Medulla oblongata (tissue), 1 donor: ENCODE measurements around the gene SERTM1.
A peak's percentile ranks its signal among the peaks of the same experiment; 100 is the strongest.

Experiments
- DNase-seq: peaks from one replicate; pipeline ENCODE4 v3.0.0-alpha.2; 2015; ENCODE audit errors: extremely low spot score

The SERTM1 gene

DNA sequence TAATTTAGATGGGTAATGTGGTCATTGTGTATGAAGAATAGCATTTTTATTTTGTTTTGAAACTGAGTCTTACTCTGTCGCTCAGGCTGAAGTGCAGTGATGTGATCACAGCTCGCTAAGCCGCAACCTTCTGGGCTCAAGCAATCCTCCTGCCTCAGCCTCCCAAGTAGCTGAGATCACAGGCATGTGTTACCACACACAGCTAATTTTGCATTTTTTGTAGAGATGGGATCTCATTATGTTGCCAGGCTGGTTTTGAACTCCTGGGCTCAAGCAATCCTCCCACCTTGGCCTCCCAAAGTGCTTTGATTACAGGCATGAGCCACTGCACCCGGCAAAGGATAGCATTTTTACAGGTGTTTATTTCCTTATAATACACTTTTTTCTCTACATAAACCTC lies 36.6 kb downstream of the SERTM1 start:
- DNase-seq = no peak

DNA sequence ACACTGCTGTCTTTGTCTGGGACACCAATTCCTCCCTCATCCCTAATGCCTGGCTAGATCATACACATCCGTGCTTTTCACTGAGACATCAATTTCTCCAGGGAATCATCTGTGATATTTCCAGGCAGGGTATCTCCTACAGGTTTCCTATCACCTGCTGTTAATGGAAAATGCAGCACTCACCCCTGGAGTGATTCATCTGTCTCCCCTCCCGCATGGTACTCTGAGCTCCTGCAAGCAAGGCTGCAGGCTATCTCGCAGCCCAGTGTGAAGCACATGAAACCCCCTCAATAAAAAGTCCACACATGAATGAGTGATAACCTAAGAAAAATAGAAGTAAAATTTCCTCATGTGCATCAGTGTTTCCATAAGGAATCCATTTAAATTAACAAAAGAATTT lies 38.5 kb downstream of the SERTM1 start:
- DNase-seq = no peak

DNA sequence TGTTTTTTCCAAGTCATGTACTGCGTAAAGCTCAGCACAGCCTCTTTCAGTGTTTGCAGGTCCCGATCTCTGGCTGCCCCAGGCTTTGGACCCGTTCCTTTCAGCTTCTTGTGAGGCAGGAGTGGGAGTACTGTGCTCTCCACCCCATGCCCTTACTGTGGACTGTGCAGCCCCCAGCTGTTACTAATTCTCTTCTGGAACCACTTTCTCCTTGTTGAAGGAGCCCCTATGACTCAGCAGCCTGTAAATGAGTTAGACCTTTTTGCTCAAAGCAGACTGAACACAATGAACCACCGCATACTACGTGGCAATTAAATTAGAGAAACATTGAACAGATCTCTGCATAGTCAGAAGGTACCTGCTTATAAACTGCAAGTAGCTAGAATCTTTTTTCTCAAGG lies 39.0 kb downstream of the SERTM1 start:
- no peak for DNase-seq

DNA sequence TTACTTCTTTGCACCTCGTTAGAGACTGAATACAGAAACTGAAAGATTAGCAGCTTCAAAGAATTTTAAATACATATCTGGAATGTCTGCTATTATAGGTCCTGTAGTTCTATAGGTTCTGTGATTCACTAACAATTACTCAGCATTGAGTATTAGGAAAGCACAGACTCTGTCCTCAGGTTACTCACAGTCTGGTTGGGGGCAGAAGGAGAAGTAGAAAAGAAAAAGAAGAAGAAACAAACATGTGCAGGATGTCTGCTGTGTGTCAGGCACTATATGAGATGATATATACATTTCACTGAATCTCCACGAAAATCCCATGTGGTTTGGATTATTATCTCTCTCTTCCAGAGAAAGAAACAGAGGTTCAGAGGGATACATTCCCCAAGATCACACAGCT lies 40.1 kb downstream of the SERTM1 start:
- DNase-seq = no peak

DNA sequence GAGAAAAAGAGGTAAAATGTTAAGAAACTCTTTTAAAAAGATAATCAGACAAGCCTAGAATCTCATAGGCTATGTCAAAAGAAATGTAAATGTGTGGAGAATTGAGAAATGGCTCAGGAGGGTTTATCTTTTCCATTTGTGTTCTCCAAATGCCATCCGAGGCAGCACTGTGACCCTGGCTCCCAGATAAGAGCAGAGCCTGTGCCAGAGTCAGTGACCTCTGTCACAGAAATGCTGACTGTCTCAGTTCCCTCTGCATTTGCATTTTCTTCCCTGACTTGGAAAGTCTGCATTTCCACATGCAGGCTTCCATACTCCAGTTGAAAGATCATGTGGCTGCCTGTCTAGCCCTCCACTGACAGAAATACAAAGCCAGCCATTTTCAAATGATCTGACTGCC lies 42.0 kb downstream of the SERTM1 start:
- no peak for DNase-seq

DNA sequence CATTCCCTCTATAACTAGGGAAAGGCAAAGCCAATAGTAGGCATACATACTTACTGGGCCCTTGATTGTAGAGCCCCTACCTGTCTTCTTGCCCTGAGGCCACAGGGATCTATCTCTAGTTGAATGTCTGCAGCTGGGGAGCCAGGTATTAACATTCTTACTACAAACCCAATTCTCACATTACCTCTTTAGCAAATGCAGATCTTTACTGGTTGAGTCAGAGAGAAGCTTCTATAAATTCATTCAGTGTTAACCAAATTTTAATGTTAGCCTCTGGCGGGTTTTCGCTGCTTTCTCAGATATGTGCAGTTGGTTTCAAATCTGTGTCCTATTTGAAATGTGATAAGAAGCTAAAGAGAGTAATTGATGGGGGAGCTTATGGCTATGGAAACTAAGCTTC lies 43.2 kb downstream of the SERTM1 start:
- DNase-seq = no peak

DNA sequence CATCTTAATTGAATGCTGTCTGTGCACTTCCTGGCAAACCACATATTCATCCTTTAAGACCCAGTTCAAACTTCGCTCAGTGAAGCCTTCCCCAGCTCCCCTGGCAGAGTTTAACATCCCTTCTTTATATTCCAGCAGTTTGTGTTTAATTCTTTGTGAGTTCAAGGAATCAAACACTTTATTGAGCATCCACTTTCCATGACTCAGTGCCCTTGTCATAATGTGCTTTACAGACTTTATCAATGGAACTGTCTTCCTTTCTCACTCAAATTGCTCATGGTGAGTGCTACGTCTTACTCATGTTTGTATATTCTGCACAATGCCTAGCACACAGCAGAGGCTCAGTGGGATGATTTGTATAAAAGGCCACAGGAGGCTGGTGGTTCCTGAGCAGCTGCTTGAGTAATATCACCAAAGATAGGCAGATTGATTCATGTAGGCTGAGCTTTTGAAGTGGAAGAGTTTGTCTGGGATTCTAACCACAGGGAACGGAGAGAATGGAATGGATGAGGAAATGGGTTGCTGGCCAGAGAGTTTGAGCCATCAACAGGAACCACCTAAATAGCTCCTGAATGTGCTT lies 44.2 kb downstream of the SERTM1 start:
- no peak for DNase-seq

DNA sequence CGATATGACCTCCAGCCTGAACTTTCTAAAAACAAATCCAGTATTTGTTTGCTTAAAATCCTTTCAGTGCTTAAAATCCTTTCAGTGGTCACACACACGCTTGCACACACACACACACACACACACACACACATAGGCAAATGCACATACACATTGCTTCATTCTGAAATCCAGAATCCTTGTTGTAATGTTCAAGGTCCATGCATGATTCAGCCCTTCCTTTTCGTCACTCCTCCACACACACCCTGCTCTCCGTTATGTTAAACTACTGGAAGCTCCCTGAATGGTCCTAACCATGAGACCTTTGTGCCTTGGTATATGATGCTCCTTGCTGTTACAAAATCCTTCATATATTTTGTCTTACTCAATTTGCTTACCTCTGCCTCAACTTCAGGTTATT lies 44.9 kb downstream of the SERTM1 start:
- DNase-seq = no peak

DNA sequence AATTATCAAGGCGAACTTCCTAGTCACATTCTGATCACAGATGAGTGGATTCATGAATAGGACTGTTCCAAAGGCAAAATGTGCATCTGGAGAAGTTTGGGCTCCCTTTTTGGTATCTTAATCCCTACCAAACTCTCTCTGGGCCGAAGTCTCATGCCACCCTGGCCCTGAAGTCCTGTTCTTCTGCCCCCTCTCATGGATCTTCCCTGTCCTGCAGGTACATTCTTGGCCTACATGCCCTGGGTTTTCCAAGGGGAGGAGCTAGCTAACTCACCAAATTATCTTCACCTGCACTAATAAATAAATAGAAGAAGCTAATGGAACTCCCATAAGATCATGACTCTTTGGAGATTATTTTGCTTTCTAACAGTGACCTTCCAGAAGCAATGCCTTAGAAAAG lies 50.3 kb downstream of the SERTM1 start:
- DNase-seq = no peak

DNA sequence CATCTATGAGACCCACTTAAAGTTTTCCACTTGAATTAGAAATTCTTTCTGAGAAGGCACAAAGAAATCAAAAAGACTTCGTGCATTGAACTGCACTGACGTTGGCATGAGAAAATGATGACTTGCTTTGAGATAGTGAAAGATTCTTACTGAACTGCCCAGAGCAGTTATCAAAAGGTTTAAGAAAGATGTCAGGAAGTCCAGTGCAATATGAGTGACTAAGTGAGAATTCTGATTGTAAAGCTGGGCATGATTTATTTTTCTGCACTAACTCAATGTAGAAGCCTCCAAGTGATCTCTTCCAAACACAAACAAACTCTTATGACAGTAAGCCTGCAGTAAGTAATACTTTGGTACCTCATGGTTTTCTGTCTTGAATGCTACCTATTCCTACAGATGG lies 52.1 kb downstream of the SERTM1 start:
- DNase-seq = no peak

DNA sequence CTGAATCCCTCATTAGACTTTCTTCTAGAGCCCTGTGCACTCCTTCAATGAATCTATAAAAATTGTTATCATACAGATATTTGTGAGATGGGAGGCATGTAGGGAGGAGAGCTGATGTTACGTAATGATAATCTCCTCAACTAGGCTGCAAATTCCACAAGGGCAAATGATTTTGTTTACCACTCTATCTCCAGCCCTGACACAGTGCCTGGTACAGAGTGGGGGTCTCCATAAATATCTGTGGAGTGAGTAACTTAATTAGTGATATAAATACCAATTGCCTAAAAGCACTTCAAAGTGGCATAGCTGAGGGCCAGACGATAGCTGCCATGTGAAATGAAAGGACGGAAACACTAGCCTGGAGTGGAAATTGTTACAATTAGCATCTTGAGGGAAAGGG lies 54.2 kb downstream of the SERTM1 start:
- no peak for DNase-seq

DNA sequence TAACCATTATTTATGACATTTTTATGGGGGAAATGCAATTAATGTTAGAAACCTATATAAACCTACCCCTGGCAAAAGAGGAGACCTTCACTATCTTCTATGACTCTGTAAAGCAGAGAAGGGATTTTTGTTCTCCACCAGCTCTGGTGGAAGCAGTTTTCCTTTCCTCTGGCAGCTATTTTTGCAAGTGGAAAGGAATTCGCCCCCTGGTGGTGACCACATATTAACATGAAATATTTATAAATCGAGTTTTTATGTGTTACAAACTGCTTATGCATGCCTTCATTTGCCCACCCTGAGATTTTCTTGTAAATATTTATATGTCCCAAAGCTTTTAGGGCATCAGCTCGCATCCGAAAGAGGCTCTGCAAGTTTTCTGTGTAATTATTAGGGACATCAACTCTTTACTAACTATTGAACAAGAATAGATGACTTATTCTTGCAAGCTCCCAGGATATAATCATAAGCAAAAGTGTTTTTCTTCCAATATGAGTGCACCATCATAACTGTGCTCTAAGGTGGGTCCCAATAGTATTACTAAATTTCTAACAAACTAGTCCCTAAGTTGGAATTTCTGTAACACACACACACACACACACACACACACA lies 62.4 kb downstream of the SERTM1 start:
- peak; percentile 81 for DNase-seq

DNA sequence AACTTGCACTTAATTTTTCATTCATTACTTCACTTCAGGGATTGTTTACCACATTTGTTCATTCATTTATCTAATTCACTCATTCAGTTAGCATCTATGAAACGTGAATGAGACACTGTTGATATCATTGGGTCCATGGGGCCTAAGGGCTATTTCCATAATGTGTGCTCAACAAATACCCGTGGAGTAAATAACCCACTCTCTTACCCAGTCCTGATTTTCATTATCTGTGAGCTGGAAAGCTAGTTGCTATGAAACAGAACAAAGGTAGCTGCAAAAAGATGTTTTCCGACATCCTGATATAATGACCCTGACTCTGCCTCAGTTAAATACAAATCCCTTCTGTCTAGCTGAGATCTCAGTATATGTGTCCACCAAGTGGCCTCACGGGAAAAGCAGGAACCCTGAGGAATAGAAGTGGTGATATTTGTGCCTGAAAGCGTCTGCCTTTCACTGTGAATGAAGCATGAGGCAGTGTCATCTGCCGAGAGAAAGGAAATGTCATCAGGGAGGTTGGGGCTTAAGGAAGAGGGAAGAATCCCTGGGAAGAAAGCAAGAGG lies 63.8 kb downstream of the SERTM1 start:
- no peak for DNase-seq

DNA sequence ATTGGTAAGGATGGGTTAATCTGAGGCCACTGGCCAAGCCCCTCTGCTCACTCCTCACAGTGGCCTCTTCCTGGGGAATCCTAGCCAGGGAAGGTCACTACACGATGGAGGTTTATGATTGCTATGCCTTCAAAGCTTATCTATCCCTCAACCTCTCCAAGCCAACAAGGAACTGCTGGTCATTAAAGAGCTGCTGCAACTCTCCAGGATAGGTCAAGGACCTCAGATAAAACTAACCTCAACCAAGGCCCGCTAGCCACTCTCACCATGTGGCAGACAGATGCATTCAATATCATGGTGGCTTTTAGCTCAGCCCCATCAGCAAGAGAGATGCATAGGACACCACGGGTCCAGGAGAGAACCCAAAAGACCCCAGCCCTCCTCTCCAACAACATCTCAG lies 71.6 kb downstream of the SERTM1 start:
- no peak for DNase-seq

DNA sequence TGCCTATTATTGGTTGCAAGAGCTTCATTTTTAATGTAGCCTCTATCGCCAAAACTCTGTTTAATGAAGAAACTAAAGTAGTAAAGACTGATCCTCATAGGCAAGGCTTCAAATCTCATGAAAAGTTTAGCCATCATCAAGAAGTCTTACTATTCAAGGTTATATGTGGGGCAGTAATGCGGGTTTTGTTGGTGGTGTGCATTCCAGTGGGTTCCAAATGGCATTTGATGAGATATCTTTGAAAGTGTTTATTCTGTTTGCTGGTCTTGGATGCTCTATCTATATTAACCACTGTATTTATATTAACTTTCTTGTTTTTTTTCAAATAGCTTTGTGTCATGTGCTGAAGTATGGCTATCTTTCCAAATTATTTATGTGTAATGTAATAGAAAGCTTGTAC lies 72.2 kb downstream of the SERTM1 start:
- DNase-seq = no peak
